Pons (tissue), 1 donor: Measurements from ENCODE around the gene STAP2.
"Not testable (repeated sequence)": the region's sequence is repeated elsewhere in the genome, so short reads cannot be mapped to it uniquely, and the experiment has no call there.

Experiments used
- DNase-seq: peaks from one replicate; pipeline ENCODE4 v3.0.0-alpha.2; 2016; ENCODE audit warnings: low spot score

STAP2 gene

GRCh38 chr19:4298810-4299550 lies 39.6 kb downstream of the STAP2 start:
- no peak for DNase-seq

GRCh38 chr19:4297901-4298809 lies 40.5 kb downstream of the STAP2 start:
- DNase-seq = no peak

- peak; percentile 25 for DNase-seq
These were observed 42.5 kb downstream of the STAP2 start for GRCh38 chr19:4295972-4296771.

GRCh38 chr19:4294389-4294788 lies 44.2 kb downstream of the STAP2 start:
- no peak for DNase-seq

GRCh38 chr19:4292515-4292914 lies 46.1 kb downstream of the STAP2 start:
- DNase-seq = no peak

GRCh38 chr19:4291184-4291732 lies 47.4 kb downstream of the STAP2 start:
- DNase-seq = no peak

GRCh38 chr19:4288091-4288777 lies 50.4 kb downstream of the STAP2 start:
- DNase-seq = no peak

GRCh38 chr19:4286141-4286540 lies 52.5 kb downstream of the STAP2 start:
- DNase-seq = not testable (repeated sequence)

- DNase-seq = no peak
These were observed 53.7 kb downstream of the STAP2 start for GRCh38 chr19:4284974-4285373.

GRCh38 chr19:4284176-4284958 lies 54.3 kb downstream of the STAP2 start:
- no peak for DNase-seq

- DNase-seq = no peak
These were observed 58.9 kb downstream of the STAP2 start for GRCh38 chr19:4279530-4280422.

GRCh38 chr19:4279267-4279529 lies 59.4 kb downstream of the STAP2 start:
- no peak for DNase-seq

- DNase-seq = no peak
These were observed 60.0 kb downstream of the STAP2 start, which contains the start of gene SHD for GRCh38 chr19:4278419-4279266. SHD (plus strand) TSS chr19:4279266; CDS start chr19:4280064, 798 bp downstream.

GRCh38 chr19:4278010-4278409 lies 60.6 kb downstream of the STAP2 start:
- DNase-seq = no peak

GRCh38 chr19:4277191-4277696 lies 61.4 kb downstream of the STAP2 start:
- no peak for DNase-seq

- DNase-seq = not testable (repeated sequence)
These were observed 64.3 kb downstream of the STAP2 start for GRCh38 chr19:4274321-4274686.
